ENCODE data around the gene HSCB.
"Not testable (repeated sequence)": the region's sequence is repeated elsewhere in the genome, so short reads cannot be mapped to it uniquely, and the experiment has no call there.

HSCB gene

GRCh38 chr22:28791124-28791523 lies 49.3 kb downstream of the HSCB start:
- no peak for DNase-seq (ENCODE audit: low read depth in 2 of 2)

GRCh38 chr22:28791841-28792490 lies 50.1 kb downstream of the HSCB start:
- DNase-seq (ENCODE audit: low read depth in 2 of 2), result no peak

GRCh38 chr22:28792491-28793383 lies 50.9 kb downstream of the HSCB start:
- DNase-seq (ENCODE audit: low read depth in 2 of 2), result no peak

- no peak for DNase-seq (ENCODE audit: low read depth in 2 of 2)
Measured at GRCh38 chr22:28793976-28794584, 52.2 kb downstream of the HSCB start.

GRCh38 chr22:28795071-28795693 lies 53.3 kb downstream of the HSCB start:
- no peak for DNase-seq (ENCODE audit: low read depth in 2 of 2)

GRCh38 chr22:28795932-28796856 lies 54.4 kb downstream of the HSCB start:
- no peak for DNase-seq (ENCODE audit: low read depth in 2 of 2)

GRCh38 chr22:28798810-28799605 lies 57.2 kb downstream of the HSCB start:
- no peak for DNase-seq (ENCODE audit: low read depth in 2 of 2)

GRCh38 chr22:28799606-28800307 lies 57.9 kb downstream of the HSCB start:
- DNase-seq (ENCODE audit: low read depth in 2 of 2), result no peak

GRCh38 chr22:28800308-28801041 lies 58.6 kb downstream of the HSCB start, which contains the start of gene XBP1:
XBP1 (minus strand) TSS chr22:28800569.
- DNase-seq (ENCODE audit: low read depth in 2 of 2), result peak; percentile 83 to 85

GRCh38 chr22:28801845-28802594 lies 60.2 kb downstream of the HSCB start:
- DNase-seq (ENCODE audit: low read depth in 2 of 2), result no peak

GRCh38 chr22:28802595-28803123 lies 60.8 kb downstream of the HSCB start:
- no peak for DNase-seq (ENCODE audit: low read depth in 2 of 2)

GRCh38 chr22:28805426-28805825 lies 63.6 kb downstream of the HSCB start:
- not testable (repeated sequence) for DNase-seq (ENCODE audit: low read depth in 2 of 2)
